Caco-2 (cell line): ENCODE measurements around the gene ODF2. TPM values are rescaled to one million over a fixed set of nuclear protein-coding genes. Genes with fewer than 3 reads are reported as not detected.

Experiments used
- BruUV-seq: library from RNA; stranded (reverse); fragments of 400-500 nt; replicated peaks from 2 replicates; lab custom pipeline; 2021; lab: Mats Ljungman, UMichigan
- CTCF ChIA-PET: fragments of 300-600 bp; sonication (Branson Sonifier 250); formaldehyde crosslinking; loops from one replicate; lab custom pipeline; 2022; ENCODE audit warnings: antibody characterized with exemption; lab: Charles Lee
- POLR2A ChIA-PET: fragments of 300-600 bp; sonication (Branson Sonifier 250); formaldehyde crosslinking; loops from one replicate; lab custom pipeline; 2022; ENCODE audit warnings: antibody characterized with exemption; lab: Charles Lee
- DNase-seq, 2 experiments: peaks; one replicate each; pipeline versions ENCODE4 v3.0.0 to v3.0.0-alpha.2; 2020 to 2022
- H3K27me3 ChIP-seq: replicated peaks from 2 replicates; pipeline ENCODE4 v1.6.0; 2011; ENCODE audit warnings: low read length; ENCODE audit not compliant: control insufficient read depth, insufficient read depth
- H3K36me3 ChIP-seq: 2 replicates; pipeline ENCODE4 v1.5.1; 2011; ENCODE audit warnings: low read length; ENCODE audit not compliant: control insufficient read depth, insufficient read depth
- H3K4me1 ChIP-seq: fragments of 250-450 bp; sonication (Bioruptor Pico); 2 replicates; pipeline ENCODE4 v1.5.1; 2020; ENCODE audit warnings: mild to moderate bottlenecking
- H3K4me3 ChIP-seq: 2 replicates; pipeline ENCODE4 v1.5.1; 2011; ENCODE audit warnings: low read depth, mild to moderate bottlenecking, control low read depth, low read length
- H3K9me3 ChIP-seq: fragments of 250-450 bp; sonication (Bioruptor Pico); 2 replicates; pipeline ENCODE4 v1.5.1; 2020; ENCODE audit warnings: mild to moderate bottlenecking, moderate library complexity
- H3K27ac Mint-ChIP-seq: one replicate; pipeline ENCODE4 v1.8.0; 2022; ENCODE audit warnings: mixed read lengths; ENCODE audit not compliant: unreplicated experiment
- H3K27me3 Mint-ChIP-seq: one replicate; pipeline ENCODE4 v1.8.0; 2022; ENCODE audit warnings: mixed read lengths; ENCODE audit not compliant: insufficient read depth, unreplicated experiment
- H3K36me3 Mint-ChIP-seq: one replicate; pipeline ENCODE4 v1.8.0; 2022; ENCODE audit warnings: mild to moderate bottlenecking, mixed read lengths; ENCODE audit not compliant: insufficient read depth, unreplicated experiment
- H3K4me1 Mint-ChIP-seq: one replicate; pipeline ENCODE4 v1.8.0; 2022; ENCODE audit warnings: low read depth, mixed read lengths; ENCODE audit not compliant: unreplicated experiment
- H3K4me3 Mint-ChIP-seq: one replicate; pipeline ENCODE4 v1.8.0; 2022; ENCODE audit warnings: mild to moderate bottlenecking, moderate library complexity, mixed read lengths; ENCODE audit not compliant: unreplicated experiment
- H3K9me3 Mint-ChIP-seq: one replicate; pipeline ENCODE4 v1.8.0; 2022; ENCODE audit warnings: mixed read lengths; ENCODE audit not compliant: unreplicated experiment
- CTCF ChIP-seq, 2 experiments: fragments of 200-600 bp in 1 of 2; IDR thresholded peaks; 1 replicate in 1 of 2; 2 replicates in 1 of 2; pipeline versions ENCODE4 v1.5.1 to v1.8.0; 2011 to 2022; ENCODE audit warnings: antibody characterized with exemption in 1 of 2, control low read depth in 1 of 2, inconsistent platforms in 1 of 2, low read depth in 1 of 2, low read length in 1 of 2, mild to moderate bottlenecking in 1 of 2, moderate library complexity in 1 of 2; ENCODE audit not compliant: insufficient read depth in 1 of 2, severe bottlenecking in 1 of 2, unreplicated experiment in 1 of 2
- intact Hi-C: fragments of 100-400 bp; cut with micrococcal nuclease; formaldehyde crosslinking; loops from one replicate; pipeline ENCODE4 v1.10.0; 2022; ENCODE audit not compliant: unreplicated experiment
- total RNA-seq: library from RNA; stranded (reverse); gene quantifications from 2 replicates; pipeline ENCODE4 v1.2.3, GENCODE V29; 2022

ODF2 gene
- total RNA-seq, 1 experiment from 2014 or later: 34.9 TPM

DNA sequence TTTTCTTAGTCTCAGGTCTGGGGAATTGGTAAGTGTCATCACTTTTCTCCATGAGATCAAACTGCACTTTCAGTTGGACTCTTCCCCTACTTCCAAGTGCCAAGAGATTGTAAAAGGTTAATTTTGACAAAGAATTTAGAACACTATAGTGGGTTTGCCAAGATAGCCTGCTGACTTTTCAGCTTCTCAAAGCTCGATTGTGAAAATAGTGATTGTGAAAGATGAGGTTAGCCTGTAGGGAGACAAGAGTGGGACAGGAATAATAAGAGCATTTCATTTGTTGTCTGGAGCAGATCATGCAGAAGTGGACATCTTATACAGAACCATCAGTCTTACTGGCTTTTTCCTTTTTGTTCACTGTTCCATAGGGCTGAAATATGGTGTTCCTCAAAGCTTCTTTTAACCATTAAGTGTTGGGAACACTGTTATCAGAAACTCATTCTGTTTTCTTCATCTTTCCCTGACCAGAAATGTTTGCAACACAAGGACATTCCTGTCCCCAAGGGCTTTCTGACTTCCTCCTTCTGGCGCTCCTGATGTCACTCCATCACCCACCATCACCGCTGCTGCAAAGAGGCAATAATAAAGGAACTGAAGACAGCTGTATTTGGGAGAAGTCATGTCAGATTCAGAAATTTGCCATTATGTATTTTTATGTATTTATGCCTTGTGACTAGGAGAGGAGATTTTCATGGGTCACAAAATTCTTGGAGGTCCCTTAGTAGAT is 85.0 kb downstream of the ODF2 start:
- POLR2A ChIA-PET: no interaction called here
- Histone ChIP-seq H3K27me3 (no peaks in the 10 kb centered on the region), H3K4me3 (no peak overlapping the region), H3K9me3 (no peaks in the 10 kb centered on the region), H3K36me3 (no peaks in the 10 kb centered on the region; the same call in 1 of the 2 replicates), H3K4me1 (no peaks in the 10 kb centered on the region)
- no peaks in the 10 kb centered on the region for H3K27me3 Mint-ChIP-seq
- H3K4me1 Mint-ChIP-seq: no peaks in the 10 kb centered on the region
- H3K27ac Mint-ChIP-seq: no peak overlapping the region
- TF ChIP-seq CTCF (IDR thresholded peaks at IDR 0.05; ENCODE audit: insufficient read depth in 1 of 2, low read depth in 1 of 2, low read length in 1 of 2, severe bottlenecking in 1 of 2, unreplicated experiment in 1 of 2): no peak
- H3K4me3 Mint-ChIP-seq: no peak overlapping the region
- peaks cover 39% of the 10 kb centered on the region for H3K36me3 Mint-ChIP-seq
- CTCF ChIA-PET: no interaction called here
- intact Hi-C loops: no loop called here
- no peak for DNase-seq
- BruUV-seq: no TSS peak
- no peaks in the 10 kb centered on the region for H3K9me3 Mint-ChIP-seq

- intact Hi-C loops: no loop called here
- no peaks in the 10 kb centered on the region for H3K9me3 Mint-ChIP-seq
- no TSS peak for BruUV-seq
- TF ChIP-seq CTCF (IDR thresholded peaks at IDR 0.05; ENCODE audit: insufficient read depth in 1 of 2, low read depth in 1 of 2, low read length in 1 of 2, severe bottlenecking in 1 of 2, unreplicated experiment in 1 of 2): no peak
- H3K4me1 Mint-ChIP-seq: peaks cover 2% of the 10 kb centered on the region
- peaks cover 8% of the 10 kb centered on the region for H3K36me3 Mint-ChIP-seq
- CTCF ChIA-PET: no interaction called here
- no peak for DNase-seq
- Histone ChIP-seq H3K9me3 (no peaks in the 10 kb centered on the region), H3K27me3 (no peaks in the 10 kb centered on the region), H3K36me3 (no peaks in the 10 kb centered on the region), H3K4me3 (no peak overlapping the region), H3K4me1 (0 out of 2 replicates have a peak, but pooled peaks cover 3% of the 10 kb centered on the region)
- H3K27me3 Mint-ChIP-seq: no peaks in the 10 kb centered on the region
- POLR2A ChIA-PET: no interaction called here
- no peak overlapping the region for H3K27ac Mint-ChIP-seq
- no peak overlapping the region for H3K4me3 Mint-ChIP-seq
These were observed 90.7 kb downstream of the ODF2 start for GRCh38 chr9:128546504-128546903.

GRCh38 chr9:128548876-128549275 is 93.1 kb downstream of the ODF2 start:
- no peaks in the 10 kb centered on the region for H3K9me3 Mint-ChIP-seq

More at GRCh38 chr9:128548876-128549275, 93.1 kb downstream of the ODF2 start:
- POLR2A ChIA-PET: no interaction called here
- no peaks in the 10 kb centered on the region for H3K36me3 Mint-ChIP-seq
- CTCF ChIA-PET: no interaction called here
- Histone ChIP-seq H3K36me3 (no peaks in the 10 kb centered on the region), H3K4me3 (no peak overlapping the region), H3K4me1 (peaks cover 6% of the 10 kb centered on the region; the same call in 1 of the 2 replicates), H3K9me3 (no peaks in the 10 kb centered on the region), H3K27me3 (no peaks in the 10 kb centered on the region)
- H3K4me3 Mint-ChIP-seq: no peak overlapping the region
- H3K27me3 Mint-ChIP-seq: no peaks in the 10 kb centered on the region
- no peak for DNase-seq
- H3K27ac Mint-ChIP-seq: no peak overlapping the region
- no peak for TF ChIP-seq CTCF (IDR thresholded peaks at IDR 0.05; ENCODE audit: insufficient read depth in 1 of 2, low read depth in 1 of 2, low read length in 1 of 2, severe bottlenecking in 1 of 2, unreplicated experiment in 1 of 2)
- peaks cover 8% of the 10 kb centered on the region for H3K4me1 Mint-ChIP-seq
- BruUV-seq: no TSS peak
- intact Hi-C loops: no loop called here
